A673 (cell line): ENCODE data around the gene DIPK1C.

Source experiments
- EZH2 ChIP-seq: fragments of 200-600 bp; sonication (generic); IDR thresholded peaks from 2 replicates; pipeline ENCODE4 v1.6.1; 2017; ENCODE audit warnings: borderline replicate concordance, low read depth, mild to moderate bottlenecking, mixed read lengths, antibody characterized with exemption, low read length; ENCODE audit not compliant: poor library complexity, severe bottlenecking
- TF ChIP-seq, protein P1 (sequence below): fragments of 300-800, 200-600 bp; sonication (generic); conservative IDR thresholded peaks from 2 replicates; pipeline ENCODE4 v1.5.1; 2017; ENCODE audit warnings: low read depth, mild to moderate bottlenecking, antibody characterized with exemption, low read length, moderate library complexity, mixed read lengths

DNA sequence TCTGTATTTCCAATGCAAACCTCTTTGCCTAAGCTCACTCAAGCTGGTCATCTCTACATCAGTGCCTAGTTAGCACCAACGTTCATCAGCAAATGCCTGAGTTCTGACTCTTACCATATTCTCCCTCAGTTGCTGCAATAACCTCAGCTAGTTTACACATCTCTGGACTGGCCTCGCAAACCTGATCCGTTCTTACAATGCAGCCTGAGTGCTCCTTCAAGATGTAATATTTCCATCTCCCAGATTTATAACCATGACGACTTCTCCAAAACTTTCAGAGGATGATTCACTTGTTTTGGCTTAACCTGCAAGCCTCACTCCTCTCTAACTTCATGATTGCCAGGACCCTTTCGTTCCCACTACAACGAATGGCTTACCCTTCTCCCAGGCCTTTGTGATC is 69.7 kb downstream of the DIPK1C start:
- TF ChIP-seq, protein P1, sequence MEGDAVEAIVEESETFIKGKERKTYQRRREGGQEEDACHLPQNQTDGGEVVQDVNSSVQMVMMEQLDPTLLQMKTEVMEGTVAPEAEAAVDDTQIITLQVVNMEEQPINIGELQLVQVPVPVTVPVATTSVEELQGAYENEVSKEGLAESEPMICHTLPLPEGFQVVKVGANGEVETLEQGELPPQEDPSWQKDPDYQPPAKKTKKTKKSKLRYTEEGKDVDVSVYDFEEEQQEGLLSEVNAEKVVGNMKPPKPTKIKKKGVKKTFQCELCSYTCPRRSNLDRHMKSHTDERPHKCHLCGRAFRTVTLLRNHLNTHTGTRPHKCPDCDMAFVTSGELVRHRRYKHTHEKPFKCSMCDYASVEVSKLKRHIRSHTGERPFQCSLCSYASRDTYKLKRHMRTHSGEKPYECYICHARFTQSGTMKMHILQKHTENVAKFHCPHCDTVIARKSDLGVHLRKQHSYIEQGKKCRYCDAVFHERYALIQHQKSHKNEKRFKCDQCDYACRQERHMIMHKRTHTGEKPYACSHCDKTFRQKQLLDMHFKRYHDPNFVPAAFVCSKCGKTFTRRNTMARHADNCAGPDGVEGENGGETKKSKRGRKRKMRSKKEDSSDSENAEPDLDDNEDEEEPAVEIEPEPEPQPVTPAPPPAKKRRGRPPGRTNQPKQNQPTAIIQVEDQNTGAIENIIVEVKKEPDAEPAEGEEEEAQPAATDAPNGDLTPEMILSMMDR, result no peak
- TF ChIP-seq EZH2, result no peak
